OCI-LY1 (cell line): ENCODE data around the gene TRAPPC12.

Experiments
- EZH2 ChIP-seq: fragments of 200-600 bp; sonication (generic), shearing (Covaris generic); IDR thresholded peaks from 2 replicates; pipeline ENCODE4 v1.8.0; 2017; ENCODE audit warnings: borderline replicate concordance, mixed run types, mild to moderate bottlenecking, antibody characterized with exemption, low read length, moderate library complexity, mixed read lengths
- TF ChIP-seq, protein P1 (sequence below): fragments of 200-600 bp; sonication (generic), shearing (Covaris generic); IDR thresholded peaks from 2 replicates; pipeline ENCODE4 v1.5.1; 2017; ENCODE audit warnings: mild to moderate bottlenecking, antibody characterized with exemption, low read length, moderate library complexity, mixed read lengths

DNA sequence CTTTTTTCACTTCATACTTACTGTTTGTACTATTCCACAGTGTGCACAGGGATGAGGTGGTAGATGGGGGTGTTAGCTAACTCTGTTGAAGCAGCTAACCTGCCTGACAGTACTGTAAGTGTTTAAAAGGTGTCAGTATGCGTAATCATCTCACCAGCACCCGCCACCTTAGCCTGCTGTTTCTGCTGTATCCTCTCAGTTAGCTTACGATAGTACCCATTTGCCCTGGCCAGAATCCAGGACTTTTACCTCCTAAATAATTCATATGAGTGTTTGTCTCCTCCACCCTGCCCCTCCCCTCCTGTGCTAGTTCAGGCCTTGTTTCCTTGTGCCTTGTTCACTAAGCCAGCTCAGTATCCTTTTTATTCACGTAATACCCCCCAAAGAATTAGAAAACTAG is 34.2 kb downstream of the TRAPPC12 start:
- TF ChIP-seq, protein P1, sequence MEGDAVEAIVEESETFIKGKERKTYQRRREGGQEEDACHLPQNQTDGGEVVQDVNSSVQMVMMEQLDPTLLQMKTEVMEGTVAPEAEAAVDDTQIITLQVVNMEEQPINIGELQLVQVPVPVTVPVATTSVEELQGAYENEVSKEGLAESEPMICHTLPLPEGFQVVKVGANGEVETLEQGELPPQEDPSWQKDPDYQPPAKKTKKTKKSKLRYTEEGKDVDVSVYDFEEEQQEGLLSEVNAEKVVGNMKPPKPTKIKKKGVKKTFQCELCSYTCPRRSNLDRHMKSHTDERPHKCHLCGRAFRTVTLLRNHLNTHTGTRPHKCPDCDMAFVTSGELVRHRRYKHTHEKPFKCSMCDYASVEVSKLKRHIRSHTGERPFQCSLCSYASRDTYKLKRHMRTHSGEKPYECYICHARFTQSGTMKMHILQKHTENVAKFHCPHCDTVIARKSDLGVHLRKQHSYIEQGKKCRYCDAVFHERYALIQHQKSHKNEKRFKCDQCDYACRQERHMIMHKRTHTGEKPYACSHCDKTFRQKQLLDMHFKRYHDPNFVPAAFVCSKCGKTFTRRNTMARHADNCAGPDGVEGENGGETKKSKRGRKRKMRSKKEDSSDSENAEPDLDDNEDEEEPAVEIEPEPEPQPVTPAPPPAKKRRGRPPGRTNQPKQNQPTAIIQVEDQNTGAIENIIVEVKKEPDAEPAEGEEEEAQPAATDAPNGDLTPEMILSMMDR = no peak
- no peak for TF ChIP-seq EZH2
